Activated CD8-positive, alpha-beta memory T cell treated with anti-CD3 and anti-CD28 coated beads, Interleukin-2, amount 50 U/mL, for 1 hour (primary cell): ENCODE results near the gene NCKAP5.

Source experiments
- DNase-seq: peaks from one replicate; pipeline ENCODE4 v3.0.0-alpha.2; 2020; ENCODE audit errors: extremely low read depth

The NCKAP5 gene

DNA sequence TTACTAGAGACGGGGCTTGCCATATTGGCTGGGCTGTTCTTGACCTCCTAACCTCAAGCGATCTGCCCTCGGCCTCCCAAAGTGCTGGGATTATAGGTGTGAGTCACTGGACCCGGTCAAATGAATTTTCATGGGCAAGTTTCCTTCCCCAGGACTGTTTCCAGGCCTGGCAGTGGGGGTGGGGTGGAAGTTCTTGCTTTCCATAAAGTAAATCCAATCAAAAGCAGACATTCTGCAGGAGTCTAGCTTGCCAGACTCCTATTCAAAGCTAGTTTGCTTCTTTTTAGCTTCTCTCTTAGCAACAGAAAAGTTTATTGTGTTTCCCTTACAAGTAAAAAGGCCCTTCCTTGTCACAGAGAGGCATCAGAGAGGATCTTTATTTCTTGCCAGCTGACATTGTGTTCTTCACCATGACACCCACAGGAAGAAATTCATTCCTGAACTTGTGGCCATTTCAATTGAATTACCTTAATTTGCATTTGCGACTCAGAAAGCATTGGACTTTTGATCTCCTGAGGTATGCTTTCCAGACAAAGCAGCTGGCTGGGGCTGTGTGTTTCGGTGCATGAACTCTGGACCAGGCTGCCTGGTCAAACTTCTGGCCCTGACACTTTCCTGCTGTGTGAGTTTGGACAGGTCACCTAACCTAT, 936.1 kb downstream of the NCKAP5 start:
- DNase-seq, result no peak

- DNase-seq, result no peak
These were observed 940.7 kb downstream of the NCKAP5 start for GRCh38 chr2:132627536-132627935.

DNA sequence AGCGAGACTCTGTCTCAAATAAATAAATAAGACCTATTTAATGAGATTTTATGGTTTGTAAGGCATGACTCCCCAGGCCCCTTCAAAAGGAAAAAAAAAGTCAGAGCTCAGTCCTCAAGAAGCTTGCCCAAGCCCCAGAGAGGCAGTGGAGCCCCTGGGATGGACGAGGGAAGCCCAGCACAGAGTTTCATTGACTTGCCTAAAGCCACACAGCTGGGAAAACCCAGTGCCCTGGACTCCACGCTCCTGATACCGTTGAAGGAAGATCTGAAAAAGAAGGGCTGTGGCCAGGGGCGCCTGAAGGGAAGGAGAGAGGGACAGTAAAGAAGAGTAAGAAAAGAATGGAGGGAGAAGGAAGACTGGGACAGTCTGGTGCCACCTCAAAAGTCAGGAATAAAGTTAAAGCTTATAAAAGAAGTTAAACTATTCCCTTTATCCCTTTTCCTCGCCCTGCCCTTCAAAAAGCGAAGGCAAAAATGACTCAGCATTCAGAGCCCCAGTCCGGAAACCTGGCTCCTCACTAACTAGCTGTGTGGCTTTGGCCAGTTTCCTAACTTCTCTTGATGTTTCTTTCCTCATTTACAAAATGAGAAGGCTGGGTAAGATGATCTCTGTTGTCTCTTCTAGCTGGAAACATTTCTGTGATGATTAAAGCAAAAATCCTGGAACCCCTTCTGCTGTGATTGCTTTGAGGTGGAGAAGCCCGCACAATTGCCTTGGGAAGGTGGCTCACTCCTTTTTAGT, 945.0 kb downstream of the NCKAP5 start:
- no peak for DNase-seq
